Thyroid gland (tissue), 4 donors: ENCODE results near the gene COPS2.

Source experiments
- POLR2A ChIP-seq, 2 donors: fragments of 450-650 bp; IDR thresholded peaks; one replicate each; pipeline ENCODE4 v1.6.1; 2017; ENCODE audit warnings: antibody characterized with exemption in 2 of 2, mild to moderate bottlenecking in 2 of 2, moderate library complexity in 1 of 2
- TF ChIP-seq, protein P1 (sequence below), 6 experiments: fragments of 200-600 bp in 3 of 6; fragments of 450-650 bp in 3 of 6; sonication (generic) in 3 of 6; IDR thresholded peaks; one replicate each; pipeline ENCODE4 v1.5.1; 2016 to 2019; ENCODE audit warnings: antibody characterized with exemption in 6 of 6, mild to moderate bottlenecking in 2 of 6, inconsistent platforms in 1 of 6, moderate library complexity in 1 of 6

DNA sequence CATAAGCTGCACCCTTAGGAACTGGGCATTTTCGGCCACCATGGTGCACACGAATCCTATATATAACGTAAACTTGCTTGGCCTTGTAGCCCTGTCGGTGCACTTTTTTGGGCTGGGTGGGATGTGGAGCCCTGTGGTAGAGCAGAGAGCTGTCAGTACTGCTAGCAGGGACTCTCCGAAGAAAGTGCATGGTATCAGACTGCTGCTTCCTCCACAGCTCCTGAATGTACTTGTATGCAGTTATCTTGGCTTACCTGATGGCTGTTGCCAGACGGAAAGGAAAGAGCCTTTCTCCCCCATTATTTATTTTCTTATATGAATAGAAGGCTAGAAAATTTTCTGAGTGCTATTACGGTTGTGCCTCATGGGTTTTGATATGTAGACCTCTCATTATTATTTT is 23.1 kb upstream of the COPS2 start:
- TF ChIP-seq POLR2A (IDR thresholded peaks at IDR 0.05), result no peak
- TF ChIP-seq, protein P1, sequence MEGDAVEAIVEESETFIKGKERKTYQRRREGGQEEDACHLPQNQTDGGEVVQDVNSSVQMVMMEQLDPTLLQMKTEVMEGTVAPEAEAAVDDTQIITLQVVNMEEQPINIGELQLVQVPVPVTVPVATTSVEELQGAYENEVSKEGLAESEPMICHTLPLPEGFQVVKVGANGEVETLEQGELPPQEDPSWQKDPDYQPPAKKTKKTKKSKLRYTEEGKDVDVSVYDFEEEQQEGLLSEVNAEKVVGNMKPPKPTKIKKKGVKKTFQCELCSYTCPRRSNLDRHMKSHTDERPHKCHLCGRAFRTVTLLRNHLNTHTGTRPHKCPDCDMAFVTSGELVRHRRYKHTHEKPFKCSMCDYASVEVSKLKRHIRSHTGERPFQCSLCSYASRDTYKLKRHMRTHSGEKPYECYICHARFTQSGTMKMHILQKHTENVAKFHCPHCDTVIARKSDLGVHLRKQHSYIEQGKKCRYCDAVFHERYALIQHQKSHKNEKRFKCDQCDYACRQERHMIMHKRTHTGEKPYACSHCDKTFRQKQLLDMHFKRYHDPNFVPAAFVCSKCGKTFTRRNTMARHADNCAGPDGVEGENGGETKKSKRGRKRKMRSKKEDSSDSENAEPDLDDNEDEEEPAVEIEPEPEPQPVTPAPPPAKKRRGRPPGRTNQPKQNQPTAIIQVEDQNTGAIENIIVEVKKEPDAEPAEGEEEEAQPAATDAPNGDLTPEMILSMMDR (IDR thresholded peaks at IDR 0.05), result no peak
